ENCODE results near the gene BIRC7. TPM values are rescaled to one million over a fixed set of nuclear protein-coding genes. Genes with fewer than 3 reads are reported as not detected.
A peak's percentile ranks its signal among the peaks of the same experiment; 100 is the strongest.

The BIRC7 gene
- polyA plus RNA-seq, 3 donors, result 0.21 TPM; not detected in 2

DNA sequence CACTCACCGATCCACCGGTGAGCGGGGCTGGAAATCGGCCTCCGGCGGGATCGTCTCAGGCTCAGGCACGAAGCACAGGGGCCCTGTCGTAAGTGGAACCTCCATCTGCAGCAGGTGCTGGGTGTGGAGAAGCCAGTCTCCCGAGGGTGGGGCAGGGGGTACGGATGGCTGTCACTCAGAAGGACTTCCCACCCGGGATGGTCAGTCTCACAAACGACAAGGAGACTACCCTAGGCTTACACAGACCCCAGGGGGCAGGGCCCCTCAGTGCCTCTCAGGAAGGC, 47.6 kb upstream of the BIRC7 start:
- Histone ChIP-seq H3K9me3 (replicated peaks in 1 of 2; ENCODE audit: control insufficient read depth in 1 of 2, insufficient read depth in 1 of 2, low read length in 2 of 2) (peaks cover 13 to 15% of the 10 kb centered on the region in 2 donors), H3K4me1 (ENCODE audit: control insufficient read depth in 1 of 2, insufficient read depth in 2 of 2, low read length in 2 of 2) (no peaks in the 10 kb centered on the region), H3K36me3 (replicated peaks in 1 of 2; ENCODE audit: control insufficient read depth in 1 of 2, insufficient read depth in 2 of 2, low read length in 2 of 2) (no peaks in the 10 kb centered on the region), H3K4me2 (replicated peaks; ENCODE audit: extremely low read depth, low read length, poor library complexity, severe bottlenecking) (no peak overlapping the region), H3K27ac (ENCODE audit: low read depth in 1 of 2, low read length in 2 of 2) (no peak overlapping the region), H3K9ac (ENCODE audit: insufficient read depth, low read length, poor library complexity, severe bottlenecking) (no peak overlapping the region), H3K79me2 (ENCODE audit: insufficient read depth, low read length) (no peaks in the 10 kb centered on the region), H3K27me3 (ENCODE audit: control insufficient read depth in 2 of 2, insufficient read depth in 2 of 2, low read length in 2 of 2) (no peaks in the 10 kb centered on the region), H4K20me1 (ENCODE audit: insufficient read depth, low read length) (no peaks in the 10 kb centered on the region), H2AFZ (ENCODE audit: insufficient read depth, low read depth, low read length, poor library complexity, severe bottlenecking) (no peak overlapping the region), H3K4me3 (replicated peaks in 1 of 3; ENCODE audit: low read depth in 2 of 3, low read length in 3 of 3) (no peak overlapping the region)
- H3K4me3 Mint-ChIP-seq, result no peak overlapping the region
- DNase-seq, result no peak
- TF ChIP-seq, protein P1, sequence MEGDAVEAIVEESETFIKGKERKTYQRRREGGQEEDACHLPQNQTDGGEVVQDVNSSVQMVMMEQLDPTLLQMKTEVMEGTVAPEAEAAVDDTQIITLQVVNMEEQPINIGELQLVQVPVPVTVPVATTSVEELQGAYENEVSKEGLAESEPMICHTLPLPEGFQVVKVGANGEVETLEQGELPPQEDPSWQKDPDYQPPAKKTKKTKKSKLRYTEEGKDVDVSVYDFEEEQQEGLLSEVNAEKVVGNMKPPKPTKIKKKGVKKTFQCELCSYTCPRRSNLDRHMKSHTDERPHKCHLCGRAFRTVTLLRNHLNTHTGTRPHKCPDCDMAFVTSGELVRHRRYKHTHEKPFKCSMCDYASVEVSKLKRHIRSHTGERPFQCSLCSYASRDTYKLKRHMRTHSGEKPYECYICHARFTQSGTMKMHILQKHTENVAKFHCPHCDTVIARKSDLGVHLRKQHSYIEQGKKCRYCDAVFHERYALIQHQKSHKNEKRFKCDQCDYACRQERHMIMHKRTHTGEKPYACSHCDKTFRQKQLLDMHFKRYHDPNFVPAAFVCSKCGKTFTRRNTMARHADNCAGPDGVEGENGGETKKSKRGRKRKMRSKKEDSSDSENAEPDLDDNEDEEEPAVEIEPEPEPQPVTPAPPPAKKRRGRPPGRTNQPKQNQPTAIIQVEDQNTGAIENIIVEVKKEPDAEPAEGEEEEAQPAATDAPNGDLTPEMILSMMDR (IDR thresholded peaks at IDR 0.05), result no peak
- intact Hi-C loops (cut with micrococcal nuclease), result no loop called here
- H3K4me1 Mint-ChIP-seq, result no peaks in the 10 kb centered on the region
- H3K27me3 Mint-ChIP-seq (ENCODE audit: low read depth in 3 of 3), result peaks cover 2 to 4% (median 3%) of the 10 kb centered on the region in 3 donors
- H3K9me3 Mint-ChIP-seq, result peaks cover 1 to 10% (median 6%) of the 10 kb centered on the region in 7 donors
- H3K36me3 Mint-ChIP-seq, result no peaks in the 10 kb centered on the region
- 90% methylated on average over 7 of the region's 13 CpGs for WGBS (ENCODE audit: insufficient coverage)
- H3K27ac Mint-ChIP-seq, result no peak overlapping the region

DNA sequence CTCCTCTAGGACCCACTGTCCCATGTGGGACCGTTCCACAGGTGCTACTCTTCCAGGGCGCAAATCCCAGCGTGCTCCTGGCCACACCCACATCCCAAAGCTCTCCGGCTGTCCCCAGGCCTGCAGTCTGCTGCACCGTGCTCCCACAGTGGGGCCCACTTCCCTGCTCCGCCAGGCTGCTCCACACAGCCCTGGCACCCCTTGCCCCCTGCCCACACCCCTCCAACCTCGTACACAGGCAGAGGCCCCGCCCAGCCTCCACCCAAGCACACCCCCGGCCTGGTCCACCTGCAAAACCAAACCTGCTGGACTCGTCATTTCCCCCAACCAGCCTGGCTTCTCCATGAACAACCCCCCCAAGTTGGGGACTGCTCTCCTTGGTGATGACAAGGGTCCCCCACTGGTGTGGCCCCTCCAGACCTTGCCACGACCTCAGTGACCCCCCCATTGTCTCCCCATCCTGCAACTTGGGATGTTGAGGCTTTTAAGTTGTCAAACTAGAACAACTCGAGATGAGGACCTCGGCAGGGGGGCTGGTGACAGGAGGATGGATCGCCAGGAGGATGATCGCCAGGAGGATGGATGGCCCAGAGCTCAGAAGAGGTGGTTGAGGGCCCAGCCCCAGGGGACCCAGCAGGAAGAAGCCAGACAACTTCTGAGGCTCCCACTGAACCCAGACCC, 46.9 kb upstream of the BIRC7 start:
- 84% methylated on average over 13 of the region's 15 CpGs for WGBS (ENCODE audit: insufficient coverage)
- no peak overlapping the region for H3K4me3 ChIP-seq (replicated peaks in 1 of 3; ENCODE audit: low read depth in 2 of 3, low read length in 3 of 3)
- Mint-ChIP-seq H3K4me3 (no peak overlapping the region), H3K27me3 (ENCODE audit: low read depth in 3 of 3) (peaks cover 0 to 2% (median 1%) of the 10 kb centered on the region in 3 donors), H3K4me1 (no peaks in the 10 kb centered on the region), H3K9me3 (peaks cover 1 to 10% (median 6%) of the 10 kb centered on the region in 7 donors), H3K27ac (peak overlapping the region in 1 of 7 donors; percentile 41), H3K36me3 (no peaks in the 10 kb centered on the region)
- H2AFZ ChIP-seq (ENCODE audit: insufficient read depth, low read depth, low read length, poor library complexity, severe bottlenecking), result no peak overlapping the region
- intact Hi-C loops (cut with micrococcal nuclease), result no loop called here
- H3K4me1 ChIP-seq (ENCODE audit: control insufficient read depth in 1 of 2, insufficient read depth in 2 of 2, low read length in 2 of 2), result no peaks in the 10 kb centered on the region
- H4K20me1 ChIP-seq (ENCODE audit: insufficient read depth, low read length), result peaks cover 2% of the 10 kb centered on the region
- H3K36me3 ChIP-seq (replicated peaks in 1 of 2; ENCODE audit: control insufficient read depth in 1 of 2, insufficient read depth in 2 of 2, low read length in 2 of 2), result no peaks in the 10 kb centered on the region
- H3K27ac ChIP-seq (ENCODE audit: low read depth in 1 of 2, low read length in 2 of 2), result no peak overlapping the region
- H3K9me3 ChIP-seq (replicated peaks in 1 of 2; ENCODE audit: control insufficient read depth in 1 of 2, insufficient read depth in 1 of 2, low read length in 2 of 2), result peaks cover 13 to 15% of the 10 kb centered on the region in 2 donors
- H3K79me2 ChIP-seq (ENCODE audit: insufficient read depth, low read length), result no peaks in the 10 kb centered on the region
- TF ChIP-seq, protein P1 (IDR thresholded peaks at IDR 0.05), result no peak
- no peak for DNase-seq
- H3K4me2 ChIP-seq (replicated peaks; ENCODE audit: extremely low read depth, low read length, poor library complexity, severe bottlenecking), result no peak overlapping the region
- H3K9ac ChIP-seq (ENCODE audit: insufficient read depth, low read length, poor library complexity, severe bottlenecking), result no peak overlapping the region
- H3K27me3 ChIP-seq (ENCODE audit: control insufficient read depth in 2 of 2, insufficient read depth in 2 of 2, low read length in 2 of 2), result no peaks in the 10 kb centered on the region

All from CD14-positive monocyte (primary cell).